HG03025 (cell line): ENCODE results near the gene EGFR.

Source experiments
- ATAC-seq: cut with Tn5 transposase; IDR thresholded peaks from one replicate; pipeline ENCODE4 v1.9.1; 2021; ENCODE audit warnings: mild to moderate bottlenecking, moderate library complexity; ENCODE audit not compliant: unreplicated experiment, low FRiP score

Gene EGFR

DNA sequence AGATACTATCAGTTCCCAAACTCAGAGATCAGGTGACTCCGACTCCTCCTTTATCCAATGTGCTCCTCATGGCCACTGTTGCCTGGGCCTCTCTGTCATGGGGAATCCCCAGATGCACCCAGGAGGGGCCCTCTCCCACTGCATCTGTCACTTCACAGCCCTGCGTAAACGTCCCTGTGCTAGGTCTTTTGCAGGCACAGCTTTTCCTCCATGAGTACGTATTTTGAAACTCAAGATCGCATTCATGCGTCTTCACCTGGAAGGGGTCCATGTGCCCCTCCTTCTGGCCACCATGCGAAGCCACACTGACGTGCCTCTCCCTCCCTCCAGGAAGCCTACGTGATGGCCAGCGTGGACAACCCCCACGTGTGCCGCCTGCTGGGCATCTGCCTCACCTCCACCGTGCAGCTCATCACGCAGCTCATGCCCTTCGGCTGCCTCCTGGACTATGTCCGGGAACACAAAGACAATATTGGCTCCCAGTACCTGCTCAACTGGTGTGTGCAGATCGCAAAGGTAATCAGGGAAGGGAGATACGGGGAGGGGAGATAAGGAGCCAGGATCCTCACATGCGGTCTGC lies 162.2 kb downstream of the EGFR start:
- ATAC-seq, result no peak

- ATAC-seq, result no peak
Observed at GRCh38 chr7:55181762-55182161, 162.9 kb downstream of the EGFR start.

GRCh38 chr7:55183897-55184296 lies 165.1 kb downstream of the EGFR start:
- ATAC-seq, result no peak

GRCh38 chr7:55185321-55185802 lies 166.5 kb downstream of the EGFR start:
- ATAC-seq, result no peak

- ATAC-seq, result no peak
Observed at GRCh38 chr7:55185941-55186609, 167.3 kb downstream of the EGFR start.

DNA sequence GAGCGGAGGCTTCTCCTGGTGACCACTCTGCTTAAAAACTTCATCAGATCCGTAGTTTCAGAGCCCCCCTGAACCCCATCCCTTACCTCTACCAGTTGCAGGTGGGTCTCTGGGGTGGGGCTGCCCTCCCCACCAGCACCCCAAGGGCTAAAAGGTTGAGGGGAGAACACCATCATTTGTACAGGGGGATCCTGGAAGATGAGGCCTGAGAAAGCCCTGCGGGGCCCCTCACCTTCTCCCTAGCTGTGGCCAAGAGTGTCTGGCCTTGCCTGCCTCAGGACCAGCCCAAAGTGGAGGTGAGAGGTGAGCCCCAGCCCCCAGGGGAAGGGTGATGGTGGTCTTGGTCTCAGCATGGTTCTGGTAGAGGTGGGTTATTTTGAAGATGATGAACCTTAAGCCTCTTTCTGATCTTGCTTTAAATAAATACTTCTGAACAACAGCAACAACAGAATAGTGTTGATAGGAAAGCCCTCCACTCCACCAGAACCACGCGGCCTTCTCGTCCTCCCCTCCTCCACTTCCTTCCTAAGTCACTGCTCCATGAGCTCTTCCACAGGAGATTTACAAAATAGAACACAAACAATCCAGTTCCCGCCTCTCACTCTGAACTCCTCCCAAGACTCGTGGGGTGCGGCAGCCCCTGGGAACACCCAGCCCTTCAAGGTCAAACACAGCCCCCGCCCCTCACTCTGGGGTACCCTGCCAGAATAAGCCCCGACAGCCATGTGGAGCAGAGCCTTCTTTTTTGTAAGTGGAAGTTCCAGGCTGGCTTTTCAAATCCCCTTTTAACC lies 169.1 kb downstream of the EGFR start:
- ATAC-seq, result no peak

DNA sequence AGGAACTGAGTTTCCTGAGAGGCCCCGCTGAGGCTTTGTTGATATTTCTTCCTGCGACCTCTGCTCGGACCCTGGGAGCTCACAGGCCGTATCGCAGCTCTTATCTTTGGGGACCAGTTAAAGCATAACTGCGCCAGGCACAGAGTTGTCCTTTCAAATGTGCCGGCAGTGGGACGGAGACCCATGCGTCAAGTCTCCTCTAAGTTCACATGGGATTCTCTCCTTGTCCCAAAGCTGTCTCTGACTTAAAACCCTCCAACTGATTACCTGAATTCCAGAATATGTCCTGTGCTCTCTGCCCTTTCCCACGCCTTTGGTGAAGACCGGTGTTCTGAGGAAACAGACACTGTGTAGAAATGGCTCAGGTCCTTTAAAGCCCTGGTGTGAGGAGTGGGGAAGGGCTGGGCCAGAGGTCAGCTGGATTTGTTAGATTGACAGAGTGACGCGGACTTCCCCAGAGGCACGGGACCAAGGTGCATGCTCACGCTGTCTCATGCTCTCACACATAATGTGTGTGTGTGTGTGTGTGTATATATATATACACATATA lies 169.8 kb downstream of the EGFR start:
- ATAC-seq, result no peak

- no peak for ATAC-seq
Observed at GRCh38 chr7:55189146-55189766, 170.4 kb downstream of the EGFR start.

- ATAC-seq, result no peak
Observed at GRCh38 chr7:55189878-55190436, 171.1 kb downstream of the EGFR start.

- ATAC-seq, result no peak
Observed at GRCh38 chr7:55190511-55191160, 171.8 kb downstream of the EGFR start.

GRCh38 chr7:55191161-55191925 lies 172.5 kb downstream of the EGFR start:
- ATAC-seq, result no peak

DNA sequence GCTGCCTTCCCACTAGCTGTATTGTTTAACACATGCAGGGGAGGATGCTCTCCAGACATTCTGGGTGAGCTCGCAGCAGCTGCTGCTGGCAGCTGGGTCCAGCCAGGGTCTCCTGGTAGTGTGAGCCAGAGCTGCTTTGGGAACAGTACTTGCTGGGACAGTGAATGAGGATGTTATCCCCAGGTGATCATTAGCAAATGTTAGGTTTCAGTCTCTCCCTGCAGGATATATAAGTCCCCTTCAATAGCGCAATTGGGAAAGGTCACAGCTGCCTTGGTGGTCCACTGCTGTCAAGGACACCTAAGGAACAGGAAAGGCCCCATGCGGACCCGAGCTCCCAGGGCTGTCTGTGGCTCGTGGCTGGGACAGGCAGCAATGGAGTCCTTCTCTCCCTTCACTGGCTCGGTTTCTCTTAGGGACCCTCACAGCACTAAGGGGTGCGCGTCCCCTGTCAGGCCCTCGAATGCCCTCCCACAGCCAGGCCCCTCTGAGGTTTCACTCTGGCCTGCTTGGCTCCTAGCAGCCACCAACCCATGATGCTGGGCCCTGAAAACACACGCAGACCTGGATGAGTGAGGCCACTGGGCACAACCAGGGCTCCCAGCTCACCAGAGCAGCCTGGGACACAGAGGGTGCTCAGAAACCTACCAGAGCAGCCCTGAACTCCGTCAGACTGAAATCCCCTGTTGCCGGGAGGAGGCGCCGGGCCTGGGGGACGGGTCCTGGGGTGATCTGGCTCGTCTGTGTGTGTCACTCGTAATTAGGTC lies 173.3 kb downstream of the EGFR start:
- no peak for ATAC-seq

- no peak for ATAC-seq
Observed at GRCh38 chr7:55192723-55193122, 173.9 kb downstream of the EGFR start.

GRCh38 chr7:55193245-55193644 lies 174.4 kb downstream of the EGFR start:
- no peak for ATAC-seq

DNA sequence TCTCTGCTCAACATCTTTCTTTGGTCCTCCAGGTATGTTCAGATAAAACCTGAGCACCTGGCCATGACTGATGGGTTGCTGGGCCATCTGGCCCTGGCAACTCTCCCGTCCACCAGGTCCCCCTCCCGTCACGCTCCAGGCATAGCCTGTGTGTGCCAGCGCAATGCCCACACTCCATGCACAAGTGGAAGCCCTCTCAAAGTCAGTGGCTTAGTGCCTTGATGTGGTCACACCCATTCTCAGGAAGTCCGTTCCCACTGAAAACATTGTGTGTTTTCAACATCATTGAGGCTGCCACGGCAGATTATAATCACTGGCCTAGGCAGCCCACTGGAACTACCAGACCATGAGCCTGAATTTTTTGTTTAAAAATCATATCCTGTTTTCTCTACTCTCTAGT lies 175.7 kb downstream of the EGFR start:
- no peak for ATAC-seq

GRCh38 chr7:55198634-55199392 lies 180.0 kb downstream of the EGFR start:
- no peak for ATAC-seq

DNA sequence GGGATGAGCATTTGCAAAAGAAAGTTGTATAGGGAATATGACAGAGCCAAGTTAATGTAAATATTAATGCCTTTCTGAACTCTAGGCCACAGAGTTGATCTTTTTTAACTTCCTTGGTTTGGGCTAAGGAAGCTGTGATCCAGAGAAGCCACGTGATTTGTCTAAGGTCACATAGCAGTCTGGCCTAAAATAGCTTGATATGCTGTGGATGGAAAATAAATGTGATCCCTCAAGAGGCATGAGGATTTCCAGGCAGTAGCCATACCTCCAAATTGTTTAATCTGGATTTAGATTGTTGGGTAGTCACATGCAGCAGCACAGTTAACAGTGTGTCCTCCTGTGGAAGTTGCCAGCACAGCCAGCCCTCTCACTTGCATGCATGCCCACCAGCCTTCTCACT lies 180.6 kb downstream of the EGFR start:
- ATAC-seq, result no peak

DNA sequence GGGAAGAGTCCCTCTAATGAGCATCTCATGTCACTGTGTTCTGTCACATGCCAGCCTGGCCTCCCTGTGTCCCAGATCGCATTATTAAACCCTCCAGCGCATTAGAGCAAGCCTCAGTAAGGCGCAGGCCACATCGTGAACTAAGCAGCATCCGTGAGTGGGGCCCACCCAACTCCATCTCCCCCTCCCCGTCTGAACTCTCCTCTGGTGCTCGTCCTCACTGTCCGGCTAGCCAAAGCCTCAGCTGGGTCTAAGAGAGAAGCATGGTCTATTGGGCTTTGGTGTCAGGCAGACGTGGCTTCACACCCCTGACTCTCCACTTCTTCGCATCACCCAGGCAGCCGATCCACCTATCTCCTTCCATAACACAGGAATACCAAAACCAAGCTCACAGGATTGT lies 181.6 kb downstream of the EGFR start:
- ATAC-seq, result no peak
